LoVo (cell line): ENCODE data around the gene ESPN.
"Not testable (repeated sequence)": the region's sequence is repeated elsewhere in the genome, so short reads cannot be mapped to it uniquely, and the experiment has no call there.

Experiments
- DNase-seq: peaks from one replicate; pipeline ENCODE4 v3.0.0-alpha.2; 2016; ENCODE audit warnings: low spot score

ESPN gene

DNA sequence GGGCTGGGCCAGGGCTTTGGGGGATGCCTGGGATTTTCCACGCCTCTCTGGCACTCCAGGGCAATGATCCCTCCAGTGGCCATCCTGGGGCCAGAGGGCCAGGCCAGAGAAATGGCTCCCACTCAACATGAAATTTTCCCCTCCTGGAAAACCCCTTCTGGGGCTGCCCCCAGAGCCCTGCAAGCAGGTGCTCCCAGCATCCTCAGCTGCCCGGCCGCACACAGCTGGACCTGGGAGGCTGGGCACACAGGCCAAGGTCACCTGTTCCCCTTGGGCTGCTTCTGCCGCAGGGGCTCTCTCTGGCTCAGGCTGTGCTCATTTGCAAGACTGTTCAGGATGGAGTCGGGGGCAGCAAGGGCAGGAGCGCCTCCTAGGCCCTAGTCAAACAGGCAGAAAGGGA, 3.9 kb downstream of the ESPN start:
- not testable (repeated sequence) for DNase-seq

DNA sequence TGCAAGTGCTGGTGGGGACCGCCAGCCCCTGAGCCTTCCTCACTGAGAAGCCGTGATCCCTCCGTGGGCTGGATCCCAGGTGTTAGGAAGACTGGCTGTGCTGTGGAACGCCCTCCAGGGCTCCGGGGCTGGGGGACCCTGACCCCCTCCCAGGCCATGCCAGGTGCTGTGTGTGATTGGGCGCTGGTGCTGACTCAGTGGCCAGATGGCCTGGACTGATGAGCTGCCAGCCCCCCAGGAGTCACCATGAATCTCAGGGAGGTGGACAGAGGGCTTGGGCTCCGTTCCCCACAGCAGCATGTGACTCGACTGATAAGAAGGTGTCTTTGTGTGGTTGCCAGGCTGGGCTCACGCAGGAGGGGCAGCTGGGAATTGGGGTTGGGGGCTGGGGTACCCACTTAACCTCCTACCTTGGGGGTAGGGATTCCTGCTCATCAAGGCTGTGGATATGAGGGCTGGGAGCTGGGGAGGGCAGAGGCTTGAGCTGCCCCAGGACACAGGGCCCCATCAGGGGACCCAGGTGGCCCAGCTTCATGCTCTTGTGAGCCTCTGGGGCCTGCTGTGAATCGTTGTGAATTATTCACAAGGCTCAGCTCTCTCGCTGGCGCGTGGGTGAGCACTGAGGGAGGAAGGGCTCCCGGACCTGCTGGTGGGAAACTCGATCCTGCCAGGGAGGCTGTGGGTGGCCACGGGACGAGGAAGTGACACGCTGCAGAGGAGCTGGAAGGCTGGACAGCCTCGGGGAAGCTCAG, 5.3 kb downstream of the ESPN start:
- DNase-seq = not testable (repeated sequence)

DNA sequence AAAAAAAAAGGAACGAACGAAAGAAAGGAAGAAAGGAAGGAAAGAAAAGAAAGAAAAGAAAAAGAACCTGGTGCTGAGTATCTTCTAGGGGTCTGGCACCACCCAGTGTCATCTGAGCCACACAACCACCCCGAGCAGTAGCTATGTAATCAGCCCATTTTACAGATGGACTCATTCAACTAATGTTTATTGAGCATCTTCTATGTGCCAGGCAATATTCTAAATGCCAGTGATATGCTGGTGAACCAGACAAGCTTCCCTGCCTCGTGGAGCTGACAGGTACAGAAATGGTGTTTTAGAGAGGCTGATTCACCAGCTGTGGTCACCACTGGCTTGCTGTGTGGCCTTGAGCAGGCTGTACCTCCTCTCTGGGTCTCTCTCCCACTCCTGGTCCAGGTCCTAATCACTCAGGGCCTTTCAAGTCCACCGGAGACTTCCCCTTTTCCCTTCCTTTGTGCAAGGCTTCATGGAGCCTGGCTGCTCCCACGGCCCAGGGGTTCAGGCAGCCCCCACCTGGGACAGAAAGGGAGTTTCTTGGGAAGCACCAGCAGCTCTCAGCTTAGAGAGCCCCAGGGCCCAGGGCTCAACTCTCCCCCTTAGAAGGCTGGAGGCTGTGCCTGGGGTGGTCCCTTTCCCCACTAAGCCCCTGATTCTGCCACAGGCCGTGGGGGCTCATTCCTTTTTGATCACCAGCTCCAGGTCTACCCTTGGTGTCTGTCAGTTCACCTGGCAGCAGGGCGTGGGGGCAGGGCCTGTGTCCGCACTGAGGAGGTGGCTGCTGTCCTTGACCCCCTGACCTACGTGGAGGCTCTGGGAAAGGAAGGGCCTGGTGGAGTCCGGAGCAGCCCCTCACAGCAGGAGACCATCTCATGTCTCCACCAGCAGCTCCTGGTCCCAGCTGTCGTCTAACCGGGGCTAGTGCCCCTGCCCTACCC, 7.3 kb downstream of the ESPN start:
- DNase-seq = not testable (repeated sequence)

DNA sequence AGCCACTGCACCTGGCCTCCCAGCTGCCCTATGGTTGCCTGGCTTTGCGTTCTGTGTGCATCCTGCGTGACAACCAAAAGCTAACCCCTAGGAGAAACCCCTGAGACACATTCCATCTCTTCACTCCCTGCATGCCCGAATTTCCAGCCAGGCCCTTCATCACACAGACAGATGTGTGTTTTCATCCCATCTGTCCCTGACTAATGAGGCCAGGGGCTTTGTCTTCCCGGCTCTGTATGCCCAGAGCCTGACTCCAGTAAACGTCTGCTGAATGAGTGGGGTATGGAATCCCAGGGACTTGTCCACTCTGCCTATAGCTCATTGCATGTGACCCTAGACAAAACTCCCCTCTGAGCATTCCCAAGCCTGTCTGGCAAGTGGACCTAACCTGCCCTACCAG, 9.6 kb downstream of the ESPN start:
- no peak for DNase-seq

DNA sequence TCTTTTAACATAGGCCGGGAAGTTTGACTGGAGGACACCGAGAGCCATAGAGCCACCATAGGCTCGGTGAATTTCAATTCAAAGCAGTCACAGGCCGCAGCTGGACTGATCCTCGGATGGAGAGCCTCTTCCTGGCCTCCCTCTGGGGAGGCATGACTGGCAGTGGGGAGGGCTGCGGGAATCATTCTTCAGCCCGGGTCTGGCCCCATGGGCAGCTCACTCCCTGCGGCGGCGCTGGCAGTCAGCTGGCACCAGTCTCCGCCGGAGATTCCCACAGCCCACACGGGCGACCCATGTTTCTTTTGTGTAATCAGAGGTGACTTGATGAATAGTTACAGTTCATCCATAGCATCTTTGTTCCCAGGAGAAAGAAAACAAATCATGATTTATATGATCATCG, 10.6 kb downstream of the ESPN start:
- DNase-seq = no peak

DNA sequence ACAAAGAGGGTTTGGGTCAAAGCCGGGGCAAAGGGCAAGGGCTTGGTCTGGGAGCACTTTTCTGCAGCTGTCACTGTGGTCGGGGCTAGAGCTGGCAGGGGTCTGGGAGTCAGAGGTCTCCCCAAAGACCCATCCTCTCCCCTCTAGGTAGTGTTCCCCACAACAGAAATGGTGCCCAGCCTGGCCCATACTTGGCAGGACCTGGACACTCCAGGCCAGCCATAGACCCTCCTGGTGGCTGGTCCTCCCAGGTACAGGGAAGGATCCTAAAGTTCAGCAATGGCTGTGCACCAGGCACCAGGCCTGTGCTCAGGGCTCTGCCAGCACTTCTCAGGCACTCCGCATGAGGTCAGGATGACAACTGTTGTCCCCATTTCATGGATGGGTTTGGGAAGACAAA, 11.0 kb downstream of the ESPN start:
- no peak for DNase-seq

DNA sequence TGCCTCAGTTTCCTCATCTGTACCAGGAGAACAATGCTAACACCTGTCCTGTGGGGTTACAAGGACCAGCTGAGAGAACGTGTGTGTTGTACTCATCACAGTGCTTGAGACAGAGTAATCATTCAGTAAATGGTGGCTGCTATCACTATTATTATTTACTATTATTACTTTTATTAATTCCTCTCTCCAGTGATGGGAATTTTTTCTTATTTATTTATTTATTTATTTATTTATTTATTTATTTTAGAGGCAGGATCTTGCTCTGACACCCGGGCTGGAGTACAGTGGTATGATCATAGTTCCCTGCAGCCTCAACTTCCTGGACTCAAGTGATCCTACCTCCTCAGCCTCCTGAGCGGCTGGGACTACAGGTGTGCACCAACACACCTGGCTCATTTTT, 11.7 kb downstream of the ESPN start:
- DNase-seq = not testable (repeated sequence)

DNA sequence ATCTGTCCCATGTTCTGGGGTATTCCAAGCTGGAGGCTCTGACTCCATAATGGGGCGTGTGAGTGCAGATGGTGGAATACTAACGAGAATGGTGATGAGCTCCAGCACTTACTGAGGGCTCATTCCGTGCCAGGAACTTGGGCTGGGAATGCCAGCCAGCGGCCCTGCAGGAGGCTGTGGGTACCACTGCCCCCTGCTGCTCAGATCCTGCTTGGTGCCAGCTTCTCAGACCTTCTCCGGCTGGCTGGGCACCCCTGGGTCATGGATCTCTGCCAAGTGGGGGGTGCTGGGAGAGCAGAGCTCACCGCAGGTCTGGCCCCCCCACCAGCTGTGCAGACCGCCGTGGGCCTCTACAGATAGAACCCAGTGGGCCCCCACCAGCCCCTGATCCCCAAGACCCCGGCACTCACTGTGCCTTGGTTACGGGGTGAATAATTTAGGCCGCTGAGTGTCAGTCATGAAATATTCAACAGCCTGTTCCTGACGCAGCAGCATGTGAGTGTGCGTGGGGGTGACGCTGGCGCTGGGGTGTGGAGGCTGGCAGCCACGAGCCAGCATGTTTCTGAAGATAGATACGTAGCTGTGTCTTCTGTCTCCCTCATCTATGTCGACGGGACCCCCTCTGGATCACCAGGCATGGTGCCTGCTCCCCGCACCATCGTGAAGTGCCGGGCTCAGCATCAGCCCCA, 12.6 kb downstream of the ESPN start:
- not testable (repeated sequence) for DNase-seq

DNA sequence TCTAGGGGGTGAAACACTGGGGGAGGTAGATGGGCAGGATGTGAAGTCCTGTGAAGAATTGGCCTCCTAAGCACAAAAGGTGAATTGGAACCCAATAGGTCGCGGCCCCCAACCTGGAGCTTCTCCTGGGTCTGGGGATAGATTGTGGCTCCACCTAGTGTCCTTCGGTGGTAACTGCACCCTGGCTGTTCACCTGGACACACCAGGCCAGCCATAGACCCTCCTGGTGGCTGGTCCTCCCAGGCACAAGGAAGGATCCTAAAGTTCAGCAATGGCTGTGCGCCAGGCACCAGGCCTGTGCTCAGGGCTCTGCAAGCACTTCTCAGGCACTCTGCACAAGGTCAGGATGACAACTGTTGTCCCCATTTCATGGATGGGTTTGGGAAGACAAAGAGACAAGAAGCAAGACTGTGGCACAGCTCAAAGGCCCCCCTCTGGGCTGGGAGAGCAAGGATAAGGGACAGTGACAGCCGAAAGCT, 13.5 kb downstream of the ESPN start:
- peak; percentile 63 for DNase-seq

DNA sequence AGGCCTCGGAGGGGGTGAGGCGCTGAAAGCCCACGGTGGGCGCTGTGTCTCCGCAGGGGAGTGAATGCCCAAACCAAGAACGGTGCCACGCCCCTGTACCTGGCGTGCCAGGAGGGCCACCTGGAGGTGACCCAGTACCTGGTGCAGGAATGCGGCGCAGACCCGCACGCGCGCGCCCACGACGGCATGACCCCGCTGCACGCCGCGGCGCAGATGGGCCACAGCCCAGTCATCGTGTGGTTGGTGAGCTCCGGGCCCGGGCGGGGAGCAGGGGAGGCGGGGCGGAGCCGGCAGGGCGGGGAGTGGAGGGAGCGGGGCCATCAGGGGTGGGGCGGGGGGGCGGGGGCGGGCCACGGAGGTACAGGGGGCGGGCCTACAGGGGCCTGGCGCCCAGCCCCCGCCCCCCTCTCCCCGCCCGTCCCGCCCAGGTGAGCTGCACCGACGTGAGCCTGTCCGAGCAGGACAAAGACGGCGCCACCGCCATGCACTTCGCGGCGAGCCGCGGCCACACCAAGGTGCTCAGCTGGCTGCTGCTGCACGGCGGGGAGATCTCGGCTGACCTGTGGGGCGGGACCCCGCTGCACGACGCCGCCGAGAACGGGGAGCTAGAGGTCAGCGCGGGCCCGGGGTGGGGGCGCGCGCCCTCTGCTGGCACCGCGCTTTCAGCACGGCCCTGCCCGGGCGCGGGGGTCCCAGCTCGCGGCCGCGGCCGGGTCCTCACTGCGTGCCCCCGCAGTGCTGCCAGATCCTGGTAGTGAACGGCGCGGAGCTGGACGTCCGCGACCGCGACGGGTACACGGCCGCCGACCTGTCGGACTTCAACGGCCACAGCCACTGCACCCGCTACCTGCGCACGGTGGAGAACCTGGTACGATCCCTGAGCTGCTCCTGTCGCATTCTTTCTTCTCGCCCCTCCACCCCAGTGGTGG, 15.9 kb downstream of the ESPN start:
- peak; percentile 40 for DNase-seq

DNA sequence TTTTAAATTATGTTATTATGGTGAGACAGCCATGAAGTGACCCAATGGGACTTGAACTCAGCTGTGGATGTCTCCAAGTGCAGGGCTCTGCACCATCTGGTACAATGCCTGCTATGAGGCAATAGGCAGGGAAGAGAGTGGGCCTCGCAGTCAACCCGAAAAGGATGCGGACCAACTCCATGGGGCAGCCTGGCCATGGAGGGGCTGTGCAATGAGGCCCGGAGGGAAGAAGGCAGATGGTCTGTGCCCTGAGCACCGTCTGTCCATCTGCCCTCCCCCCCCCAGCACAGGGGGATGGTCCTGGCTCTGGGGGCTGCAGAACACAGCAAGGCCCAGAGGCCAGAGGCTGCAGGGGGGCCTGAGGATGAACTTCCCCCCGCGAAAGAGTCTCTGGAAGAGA, 17.0 kb downstream of the ESPN start:
- no peak for DNase-seq

DNA sequence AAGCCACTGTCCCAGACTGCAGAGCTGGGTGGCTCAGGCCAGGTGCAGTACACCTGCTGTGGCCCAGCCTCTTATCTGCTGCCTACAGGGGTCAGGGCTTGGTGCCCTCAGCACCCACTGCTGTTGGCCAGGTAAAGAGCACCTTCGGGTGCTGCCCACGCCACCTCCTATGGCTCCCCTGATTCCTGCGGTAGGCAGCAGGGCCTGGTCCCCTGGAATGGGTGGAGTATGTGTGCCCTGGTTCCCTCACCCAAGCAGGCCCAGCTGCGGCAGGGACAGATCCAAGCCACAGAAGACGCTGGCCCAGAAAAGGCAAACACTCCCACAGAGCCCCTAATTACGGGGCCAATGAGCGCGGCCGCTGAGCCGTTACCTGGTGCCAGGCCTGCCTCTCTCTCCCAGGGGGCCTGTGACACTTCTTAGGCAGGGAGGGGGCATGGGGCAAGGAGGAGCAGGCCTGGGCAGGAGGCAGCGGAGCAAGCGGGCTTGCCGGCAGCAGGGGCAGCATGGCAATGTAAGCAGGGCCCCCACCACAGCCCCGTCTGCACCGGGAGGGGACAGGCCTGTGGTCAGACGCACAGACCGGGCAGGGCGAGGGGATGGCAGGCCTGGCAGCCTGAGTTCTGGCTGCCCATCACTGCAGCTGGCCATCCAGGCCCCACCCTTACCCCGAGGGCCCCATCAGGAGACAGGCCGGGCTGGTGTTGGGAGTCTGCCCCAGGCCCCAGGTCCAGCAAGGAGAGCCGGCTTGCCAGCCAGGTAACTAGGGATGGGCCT, 19.0 kb downstream of the ESPN start:
- DNase-seq = no peak

DNA sequence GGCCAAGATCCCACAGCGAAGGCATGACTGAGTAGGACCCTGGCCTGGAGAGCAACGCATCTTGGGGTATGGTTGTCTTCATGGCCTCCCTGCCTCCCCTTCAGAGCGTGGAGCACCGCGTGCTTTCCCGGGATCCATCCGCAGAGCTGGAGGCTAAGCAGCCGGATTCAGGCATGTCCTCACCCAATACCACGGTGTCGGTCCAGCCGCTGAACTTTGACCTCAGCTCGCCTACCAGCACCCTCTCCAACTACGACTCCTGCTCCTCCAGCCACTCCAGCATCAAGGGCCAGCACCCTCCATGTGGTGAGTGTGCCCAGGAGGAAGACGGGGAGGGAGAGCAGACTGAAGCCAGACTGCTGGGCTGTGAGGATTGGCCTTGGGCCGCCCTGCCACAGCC, 19.8 kb downstream of the ESPN start:
- no peak for DNase-seq

DNA sequence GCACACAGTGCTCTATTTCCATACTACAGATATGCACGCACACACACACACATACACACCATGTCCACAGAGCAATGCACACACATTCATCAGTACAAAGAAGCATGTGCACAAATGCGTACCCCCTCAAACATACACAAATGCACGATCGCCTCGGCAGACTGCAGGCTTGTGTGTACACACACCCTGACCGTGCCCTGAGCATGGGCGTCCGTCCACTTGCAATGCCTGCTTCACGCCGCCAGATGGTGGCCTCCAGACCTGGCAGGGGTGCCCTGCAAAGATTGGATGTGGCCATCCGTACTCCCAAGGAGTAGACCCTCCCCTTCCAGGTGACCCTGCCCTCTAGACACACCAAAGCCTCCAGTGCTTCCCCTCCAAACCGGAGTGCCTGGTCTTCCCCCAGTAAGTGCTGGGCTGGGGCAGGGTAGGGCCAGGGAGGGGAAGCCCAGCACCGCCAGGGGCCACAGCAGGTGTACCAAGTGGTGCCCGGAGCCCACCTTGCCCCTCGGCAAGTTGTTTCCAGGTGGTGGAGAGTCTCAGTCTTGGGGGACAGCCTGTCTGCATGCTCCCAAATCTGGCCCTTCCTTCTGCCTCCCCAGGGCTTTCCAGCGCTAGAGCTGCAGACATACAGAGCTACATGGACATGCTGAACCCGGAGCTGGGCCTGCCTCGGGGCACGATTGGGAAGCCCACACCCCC, 20.6 kb downstream of the ESPN start:
- DNase-seq = peak; percentile 11

DNA sequence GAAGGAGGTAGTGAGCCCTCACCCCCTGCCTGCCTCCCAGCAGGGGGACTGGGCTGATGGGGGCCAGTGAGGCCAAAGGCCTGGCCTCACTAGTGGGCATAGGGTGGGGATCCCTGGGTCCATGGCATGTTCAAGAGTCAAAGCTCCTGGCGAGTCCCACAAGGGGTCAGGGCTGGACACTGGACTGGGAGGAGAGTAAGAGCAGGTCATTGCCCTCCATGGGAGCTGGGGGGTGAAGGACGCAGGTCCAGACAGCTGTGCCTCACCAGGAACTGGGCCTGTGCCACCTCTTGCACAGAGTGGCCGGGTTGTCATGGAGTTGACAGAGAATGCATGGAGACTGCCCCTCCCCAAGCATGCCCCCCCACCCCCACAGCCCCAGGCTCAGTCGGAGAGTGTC, 21.4 kb downstream of the ESPN start:
- not testable (repeated sequence) for DNase-seq

DNA sequence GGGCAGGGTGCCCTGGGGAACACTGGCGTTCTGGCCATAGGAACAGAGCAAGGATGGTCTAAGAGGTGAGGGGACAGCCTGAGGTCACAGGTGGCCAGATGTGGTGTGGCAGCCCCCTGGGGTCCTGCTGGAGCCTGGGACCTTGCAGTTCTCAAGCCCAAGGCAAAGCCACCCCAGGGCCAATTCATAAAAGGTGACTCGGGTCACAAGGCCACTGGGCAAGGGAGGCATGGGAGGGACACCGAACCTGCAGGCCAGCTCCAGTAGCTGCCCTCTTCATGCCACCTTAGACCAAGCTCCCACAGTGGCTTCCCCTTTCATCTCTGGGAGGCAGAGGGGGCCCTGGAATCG, 22.1 kb downstream of the ESPN start:
- DNase-seq = no peak

DNA sequence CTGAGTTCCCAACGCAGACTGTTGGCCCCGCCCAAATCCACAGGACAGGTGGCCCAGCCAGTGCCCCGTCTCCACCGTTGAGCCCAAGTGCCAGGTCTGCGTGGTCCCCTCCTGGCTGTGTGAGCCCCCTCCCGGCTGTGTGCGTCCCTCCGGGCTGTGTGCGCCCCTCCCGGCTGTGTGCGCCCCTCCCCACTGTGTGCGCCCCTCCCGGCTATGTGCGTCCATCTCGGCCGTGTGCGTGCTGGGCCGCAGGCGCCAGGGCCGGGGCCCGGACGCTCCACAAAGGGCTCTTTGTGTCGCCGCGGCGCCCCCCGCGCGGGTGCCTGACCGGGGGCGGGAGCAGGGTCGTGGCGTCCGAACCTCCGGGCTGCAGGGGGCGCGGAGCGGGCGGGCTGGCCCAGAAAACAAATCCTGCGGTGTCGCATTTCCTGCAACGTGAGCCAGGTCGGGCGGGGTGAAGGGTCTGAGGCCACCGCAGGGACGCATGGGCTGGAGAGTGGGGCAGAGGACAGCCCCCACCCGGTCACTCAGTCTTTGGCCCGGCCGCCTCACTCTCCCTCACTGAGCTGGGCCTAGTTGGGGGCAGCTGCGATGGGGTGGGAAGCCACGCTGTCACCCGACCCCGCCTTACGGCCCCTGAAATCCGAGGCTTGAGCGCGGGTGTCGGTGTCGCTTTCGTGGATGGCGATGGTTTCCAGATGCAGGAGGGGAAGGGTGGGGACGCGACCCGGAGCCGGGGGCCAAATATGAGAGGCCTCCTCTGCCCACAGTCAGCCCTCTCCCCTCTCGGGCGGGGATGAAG, 22.6 kb downstream of the ESPN start:
- DNase-seq = no peak

DNA sequence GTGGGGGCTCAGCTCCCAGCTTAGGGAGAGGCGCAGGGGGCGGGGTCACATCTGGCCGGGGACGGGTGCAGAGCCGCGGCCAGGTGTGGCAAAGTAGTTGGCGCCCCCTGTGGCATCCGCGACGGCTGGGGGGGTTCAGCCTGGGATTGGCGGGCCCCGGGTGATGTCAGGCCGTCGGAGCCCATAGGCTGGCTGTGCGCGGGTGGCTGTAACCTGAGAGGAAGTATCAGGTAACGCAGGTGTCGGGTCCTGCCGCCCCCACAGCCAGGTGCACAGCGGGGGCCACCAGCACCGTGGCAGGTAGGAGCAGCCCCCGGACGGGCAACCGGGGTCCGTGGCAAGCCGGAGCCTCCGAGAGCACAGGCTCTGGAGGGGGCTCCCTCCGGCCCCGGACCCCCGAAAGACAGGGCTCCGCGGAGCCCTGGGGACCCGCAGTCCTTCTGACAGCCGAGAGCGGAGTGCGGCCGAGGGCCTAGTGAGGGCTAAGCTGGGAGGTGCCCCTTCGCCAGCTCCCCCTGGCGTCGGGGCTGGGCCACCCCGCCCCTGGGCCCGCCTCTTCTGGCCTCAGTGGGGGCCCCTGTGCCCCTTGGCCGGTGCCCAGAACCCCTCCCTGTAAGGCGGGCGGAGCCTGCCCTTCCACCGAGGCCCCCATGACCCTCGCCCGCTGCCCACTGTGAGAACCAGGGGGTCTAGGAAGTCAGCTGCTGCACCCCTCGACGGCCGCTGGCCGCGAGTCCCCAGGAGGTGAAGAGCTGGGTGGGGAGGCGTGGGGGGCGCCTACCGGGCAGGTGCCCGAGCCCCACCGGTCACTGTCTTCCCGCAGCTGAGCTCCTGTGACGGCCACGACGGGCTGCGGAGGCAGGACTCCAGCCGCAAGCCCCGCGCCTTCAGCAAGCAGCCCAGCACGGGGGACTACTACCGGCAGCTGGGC, 23.5 kb downstream of the ESPN start:
- DNase-seq = no peak
